SK-N-SH treated with all-trans-retinoic acid at 6 μM for 48 hours (cell line): ENCODE measurements around the gene EMP3.
A peak's percentile ranks its signal among the peaks of the same experiment; 100 is the strongest.

Source experiments
- BACH2 ChIP-seq: fragments of 250-450 bp; sonication (Bioruptor Pico); IDR thresholded peaks from 2 replicates; pipeline ENCODE4 v1.9.0; 2021; ENCODE audit warnings: mild to moderate bottlenecking, borderline replicate concordance
- CSRNP3 ChIP-seq: fragments of 250-450 bp; sonication (Bioruptor Pico); IDR thresholded peaks from 2 replicates; pipeline ENCODE4 v1.5.1; 2021; ENCODE audit warnings: mild to moderate bottlenecking, moderate library complexity
- ESRRG ChIP-seq: fragments of 250-450 bp; sonication (Bioruptor Pico); IDR thresholded peaks from 2 replicates; pipeline ENCODE4 v1.6.1; 2021; ENCODE audit warnings: mild to moderate bottlenecking
- TCF4 ChIP-seq: fragments of 250-450 bp; sonication (Bioruptor Pico); IDR thresholded peaks from 2 replicates; pipeline ENCODE4 v1.8.0; 2021; ENCODE audit warnings: mild to moderate bottlenecking, moderate library complexity, borderline replicate concordance
- ZFP3 ChIP-seq: fragments of 250-450 bp; sonication (Bioruptor Pico); IDR thresholded peaks from 2 replicates; pipeline ENCODE4 v1.5.0; 2020; ENCODE audit warnings: mild to moderate bottlenecking, moderate library complexity
- ZFP30 ChIP-seq: fragments of 450-650 bp; formaldehyde crosslinking; IDR thresholded peaks from 2 replicates; pipeline ENCODE4 v1.5.0; 2022; ENCODE audit warnings: mild to moderate bottlenecking, moderate library complexity
- ZNF8 ChIP-seq: fragments of 450-650 bp; formaldehyde crosslinking; IDR thresholded peaks from 2 replicates; pipeline ENCODE4 v1.5.0; 2020; ENCODE audit warnings: mild to moderate bottlenecking, moderate library complexity

- TF ChIP-seq CSRNP3 (CRISPR knock-in tag) = no peak
- no peak for TF ChIP-seq ZFP30
- TF ChIP-seq ZNF8 = no peak
- TF ChIP-seq BACH2 = no peak
- TF ChIP-seq ESRRG (CRISPR knock-in tag) = no peak
- TF ChIP-seq TCF4 (CRISPR knock-in tag) = peak; percentile 68; the same call in 1 of the 2 replicates
- TF ChIP-seq ZFP3 (CRISPR knock-in tag) = no peak
These were observed 7.5 kb downstream of the EMP3 start for GRCh38 chr19:48332662-48333466.
